HEK293 (cell line): Measurements from ENCODE around the gene COPS9.

ENCODE experiments used
- CTCF ChIA-PET: fragments of 350-600 bp; formaldehyde crosslinking; extraction: SDS; loops from one replicate; lab custom pipeline; 2021; ENCODE audit warnings: antibody characterized with exemption; lab: Yijun Ruan, JAX
- POLR2A ChIA-PET: fragments of 300-600 bp; formaldehyde crosslinking; extraction: SDS; loops from one replicate; lab custom pipeline; 2020; ENCODE audit warnings: antibody characterized with exemption, inconsistent platforms; lab: Yijun Ruan, JAX
- H3K27ac ChIP-seq: fragments of 200-500 bp; sonication (Bioruptor generic); 2 replicates; pipeline ENCODE4 v1.5.1; 2014; ENCODE audit warnings: low read depth, low read length, control low read depth, inconsistent platforms; ENCODE audit errors: extremely low read depth
- H3K36me3 ChIP-seq, 2 experiments: fragments of 200-500 bp in 1 of 2; sonication (Bioruptor generic) in 1 of 2; 1 replicate in 1 of 2; 2 replicates in 1 of 2; pipeline ENCODE4 v1.5.1; 2014 to 2017; ENCODE audit warnings: inconsistent platforms in 2 of 2, low read length in 2 of 2; ENCODE audit not compliant: control insufficient read depth in 2 of 2, insufficient read depth in 1 of 2
- H3K4me1 ChIP-seq: fragments of 200-500 bp; sonication (Bioruptor generic); 2 replicates; pipeline ENCODE4 v1.5.1; 2014; ENCODE audit warnings: mild to moderate bottlenecking, low read length, inconsistent platforms; ENCODE audit not compliant: control insufficient read depth, insufficient read depth
- H3K4me3 ChIP-seq: 2 replicates; pipeline ENCODE4 v1.5.1; 2011; ENCODE audit warnings: low read depth, mild to moderate bottlenecking, control low read depth, low read length, moderate library complexity
- H3K9me3 ChIP-seq: fragments of 200-500 bp; sonication (Bioruptor generic); 2 replicates; pipeline ENCODE4 v1.5.1; 2014; ENCODE audit warnings: low read depth, low read length, inconsistent platforms; ENCODE audit not compliant: control insufficient read depth, insufficient read depth
- BCL11B ChIP-seq: fragments of 450-650 bp; formaldehyde crosslinking; IDR thresholded peaks from 2 replicates; pipeline ENCODE4 v1.5.1; 2016; ENCODE audit warnings: low read depth, missing biosample characterization, missing genetic modification characterization
- IKZF3 ChIP-seq: fragments of 450-650 bp; IDR thresholded peaks from 2 replicates; pipeline ENCODE4 v1.5.0; 2018; ENCODE audit warnings: missing biosample characterization, mild to moderate bottlenecking, missing genetic modification characterization, moderate library complexity
- KLF1 ChIP-seq: fragments of 450-650 bp; formaldehyde crosslinking; IDR thresholded peaks from 2 replicates; pipeline ENCODE4 v1.5.1; 2016; ENCODE audit warnings: missing biosample characterization, missing genetic modification characterization
- KLF9 ChIP-seq: fragments of 450-650 bp; formaldehyde crosslinking; IDR thresholded peaks from 2 replicates; pipeline ENCODE4 v1.5.1; 2016; ENCODE audit warnings: missing biosample characterization, missing genetic modification characterization, low read depth
- REST ChIP-seq: fragments of 450-650 bp; formaldehyde crosslinking; IDR thresholded peaks from 2 replicates; pipeline ENCODE4 v1.5.1; 2016; ENCODE audit warnings: missing biosample characterization, missing genetic modification characterization
- TCF7L2 ChIP-seq: IDR thresholded peaks from 2 replicates; pipeline ENCODE4 v1.6.1; 2011; ENCODE audit warnings: low read depth, mild to moderate bottlenecking, inconsistent platforms, low read length, moderate library complexity, borderline replicate concordance
- YY1 ChIP-seq: fragments of 450-650 bp; formaldehyde crosslinking; IDR thresholded peaks from 2 replicates; pipeline ENCODE4 v1.5.1; 2018; ENCODE audit warnings: missing biosample characterization, missing genetic modification characterization
- YY2 ChIP-seq: fragments of 450-650 bp; formaldehyde crosslinking; IDR thresholded peaks from 2 replicates; pipeline ENCODE4 v1.5.1; 2016; ENCODE audit warnings: missing biosample characterization, missing genetic modification characterization
- ZBTB26 ChIP-seq: fragments of 450-650 bp; formaldehyde crosslinking; optimal IDR thresholded peaks from 2 replicates; pipeline ENCODE3; 2016; ENCODE audit warnings: missing biosample characterization, mild to moderate bottlenecking, missing genetic modification characterization
- ZNF16 ChIP-seq: fragments of 450-650 bp; formaldehyde crosslinking; IDR thresholded peaks from 2 replicates; pipeline ENCODE4 v1.5.1; 2016; ENCODE audit warnings: low read depth, missing biosample characterization, missing genetic modification characterization
- ZNF174 ChIP-seq: fragments of 450-650 bp; formaldehyde crosslinking; IDR thresholded peaks from 2 replicates; pipeline ENCODE4 v1.5.0; 2017; ENCODE audit warnings: missing biosample characterization, mild to moderate bottlenecking, missing genetic modification characterization
- ZNF19 ChIP-seq: fragments of 450-650 bp; formaldehyde crosslinking; IDR thresholded peaks from 2 replicates; pipeline ENCODE4; 2016; ENCODE audit warnings: missing biosample characterization, missing genetic modification characterization, low read depth
- ZNF239 ChIP-seq: fragments of 450-650 bp; formaldehyde crosslinking; IDR thresholded peaks from 2 replicates; pipeline ENCODE4 v1.5.1; 2016; ENCODE audit warnings: missing biosample characterization, missing genetic modification characterization
- ZNF274 ChIP-seq, 2 experiments: fragments of 200-500 bp in 1 of 2; fragments of 450-650 bp in 1 of 2; sonication (Bioruptor generic) in 1 of 2; formaldehyde crosslinking in 1 of 2; IDR thresholded peaks; 2 replicates each; pipeline versions ENCODE4 v1.5.1 to v1.6.1; 2014 to 2016; ENCODE audit warnings: borderline replicate concordance in 1 of 2, inconsistent platforms in 1 of 2, low read length in 1 of 2, missing biosample characterization in 1 of 2, missing genetic modification characterization in 1 of 2
- ZNF350 ChIP-seq: fragments of 450-650 bp; formaldehyde crosslinking; IDR thresholded peaks from 2 replicates; pipeline ENCODE4 v1.5.0; 2017; ENCODE audit warnings: missing biosample characterization, mild to moderate bottlenecking, missing genetic modification characterization
- ZNF362 ChIP-seq: fragments of 450-650 bp; formaldehyde crosslinking; IDR thresholded peaks from 2 replicates; pipeline ENCODE4 v1.5.1; 2016; ENCODE audit warnings: missing biosample characterization, missing genetic modification characterization
- ZNF37A ChIP-seq: fragments of 450-650 bp; IDR thresholded peaks from 2 replicates; pipeline ENCODE4 v1.5.1; 2018; ENCODE audit warnings: missing biosample characterization, missing genetic modification characterization
- ZNF416 ChIP-seq: fragments of 450-650 bp; formaldehyde crosslinking; IDR thresholded peaks from 2 replicates; pipeline ENCODE4 v1.5.1; 2016; ENCODE audit warnings: missing biosample characterization, missing genetic modification characterization
- ZNF514 ChIP-seq: fragments of 450-650 bp; formaldehyde crosslinking; IDR thresholded peaks from 2 replicates; pipeline ENCODE4 v1.5.1; 2016; ENCODE audit warnings: missing biosample characterization, missing genetic modification characterization
- ZNF518A ChIP-seq: fragments of 450-650 bp; formaldehyde crosslinking; conservative IDR thresholded peaks from 2 replicates; pipeline ENCODE4 v1.5.1; 2016; ENCODE audit warnings: low read depth, missing biosample characterization, missing genetic modification characterization
- ZNF548 ChIP-seq: fragments of 450-650 bp; formaldehyde crosslinking; IDR thresholded peaks from 2 replicates; pipeline ENCODE4 v1.5.1; 2016; ENCODE audit warnings: missing biosample characterization, missing genetic modification characterization
- ZNF549 ChIP-seq: fragments of 450-650 bp; IDR thresholded peaks from 2 replicates; pipeline ENCODE4 v1.5.1; 2018; ENCODE audit warnings: missing biosample characterization, missing genetic modification characterization, mild to moderate bottlenecking, inconsistent platforms, moderate library complexity
- ZNF843 ChIP-seq: fragments of 450-650 bp; formaldehyde crosslinking; IDR thresholded peaks from 2 replicates; pipeline ENCODE4 v1.5.1; 2016; ENCODE audit warnings: missing biosample characterization, missing genetic modification characterization

Gene COPS9

GRCh38 chr2:240166191-240166590 lies 30.1 kb upstream of the COPS9 start (continued):
- no peak for TF ChIP-seq ZNF518A (tag by site-specific recombination)
- no peak for TF ChIP-seq ZNF19 (tag by site-specific recombination)
- TF ChIP-seq ZNF174, result no peak
- TF ChIP-seq ZNF16 (tag by site-specific recombination), result no peak
- no peak for TF ChIP-seq ZNF548 (tag by site-specific recombination)

GRCh38 chr2:240165661-240166060 lies 29.6 kb upstream of the COPS9 start:
- POLR2A ChIA-PET, result no interaction called here
- no peak overlapping the region for H3K27ac ChIP-seq

GRCh38 chr2:240165034-240165433 lies 28.9 kb upstream of the COPS9 start:
- TF ChIP-seq KLF1 (tag by site-specific recombination), result no peak
- TF ChIP-seq YY2 (tag by site-specific recombination), result no peak
- TF ChIP-seq YY1 (tag by site-specific recombination), result no peak
- TF ChIP-seq ZNF362 (tag by site-specific recombination), result no peak
- no peak for TF ChIP-seq ZNF37A (tag by site-specific recombination)
- TF ChIP-seq IKZF3, result no peak
- no peak for TF ChIP-seq BCL11B (tag by site-specific recombination)
- TF ChIP-seq ZNF239 (tag by site-specific recombination), result no peak
- TF ChIP-seq REST, result no peak
- no peak for TF ChIP-seq ZBTB26 (tag by site-specific recombination)
- no peak for TF ChIP-seq ZNF416 (tag by site-specific recombination)
- TF ChIP-seq ZNF274 (IDR thresholded peaks at IDR 0.05; ENCODE audit: low read length), result no peak
- no peak for TF ChIP-seq ZNF274 (tag by site-specific recombination; IDR thresholded peaks at IDR 0.05; ENCODE audit: borderline replicate concordance)
- TF ChIP-seq ZNF549 (tag by site-specific recombination), result no peak
- no peak for TF ChIP-seq ZNF350 (tag by site-specific recombination)
- H3K36me3 ChIP-seq, result no peaks in the 10 kb centered on the region
- ChIA-PET POLR2A (interaction anchor here (0.5 kb wide), 1 partner anchor 139 kb away, joined by 3 read pairs; no protein-coding TSS in a partner anchor), CTCF (no interaction called here)
- H3K9me3 ChIP-seq, result no peaks in the 10 kb centered on the region
- H3K4me3 ChIP-seq, result no peak overlapping the region
- peaks cover under 1% of the 10 kb centered on the region; the same call in 1 of the 2 replicates for H3K4me1 ChIP-seq
- H3K27ac ChIP-seq, result no peak overlapping the region

More at GRCh38 chr2:240165661-240166060, 29.6 kb upstream of the COPS9 start:
- TF ChIP-seq TCF7L2, result no peak
- TF ChIP-seq KLF9 (tag by site-specific recombination), result no peak
- TF ChIP-seq ZNF514, result no peak
- no peak for TF ChIP-seq ZNF843 (tag by site-specific recombination)
- no peaks in the 10 kb centered on the region for H3K9me3 ChIP-seq
- no peak overlapping the region for H3K4me3 ChIP-seq
- H3K36me3 ChIP-seq, result no peaks in the 10 kb centered on the region
- H3K4me1 ChIP-seq, result peaks cover 5% of the 10 kb centered on the region
- CTCF ChIA-PET, result no interaction called here
